Measurements from ENCODE around the gene HIVEP3.

DNA sequence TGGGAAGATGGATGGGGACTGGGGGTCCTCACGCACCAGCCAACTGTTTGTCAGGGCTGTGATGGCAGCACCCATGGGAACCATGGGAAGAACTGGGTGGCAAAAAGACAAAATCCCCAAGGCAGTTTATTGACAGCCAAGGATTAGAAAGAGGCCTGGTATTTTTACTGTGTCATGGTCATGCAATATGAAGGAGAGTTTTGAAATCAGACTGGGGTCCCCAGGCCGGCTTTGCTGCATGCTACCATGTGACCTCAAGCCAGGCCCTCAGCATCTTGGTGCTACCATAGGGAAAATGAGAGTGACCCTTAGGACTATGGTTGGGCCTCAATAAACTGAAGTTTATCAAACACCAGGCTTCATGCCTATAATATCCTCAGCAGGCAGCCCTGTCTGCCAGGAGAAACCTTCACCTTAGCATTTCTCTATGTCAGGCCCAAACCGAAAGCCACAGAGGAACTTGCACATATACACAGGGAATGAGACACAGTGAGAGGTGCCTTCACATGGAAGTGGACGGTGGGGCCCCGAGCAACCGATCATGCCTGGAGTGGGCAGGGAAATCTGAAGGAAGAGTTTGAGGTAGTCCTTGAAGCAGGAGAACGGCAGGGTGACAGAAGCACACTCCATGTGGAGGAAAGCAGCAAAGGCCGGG is 203.2 kb downstream of the HIVEP3 start:
- TF ChIP-seq, protein P1, sequence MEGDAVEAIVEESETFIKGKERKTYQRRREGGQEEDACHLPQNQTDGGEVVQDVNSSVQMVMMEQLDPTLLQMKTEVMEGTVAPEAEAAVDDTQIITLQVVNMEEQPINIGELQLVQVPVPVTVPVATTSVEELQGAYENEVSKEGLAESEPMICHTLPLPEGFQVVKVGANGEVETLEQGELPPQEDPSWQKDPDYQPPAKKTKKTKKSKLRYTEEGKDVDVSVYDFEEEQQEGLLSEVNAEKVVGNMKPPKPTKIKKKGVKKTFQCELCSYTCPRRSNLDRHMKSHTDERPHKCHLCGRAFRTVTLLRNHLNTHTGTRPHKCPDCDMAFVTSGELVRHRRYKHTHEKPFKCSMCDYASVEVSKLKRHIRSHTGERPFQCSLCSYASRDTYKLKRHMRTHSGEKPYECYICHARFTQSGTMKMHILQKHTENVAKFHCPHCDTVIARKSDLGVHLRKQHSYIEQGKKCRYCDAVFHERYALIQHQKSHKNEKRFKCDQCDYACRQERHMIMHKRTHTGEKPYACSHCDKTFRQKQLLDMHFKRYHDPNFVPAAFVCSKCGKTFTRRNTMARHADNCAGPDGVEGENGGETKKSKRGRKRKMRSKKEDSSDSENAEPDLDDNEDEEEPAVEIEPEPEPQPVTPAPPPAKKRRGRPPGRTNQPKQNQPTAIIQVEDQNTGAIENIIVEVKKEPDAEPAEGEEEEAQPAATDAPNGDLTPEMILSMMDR (IDR thresholded peaks at IDR 0.05; ENCODE audit: low read length), result no peak
- no peak for TF ChIP-seq EZH2phosphoT487 (IDR thresholded peaks at IDR 0.05; ENCODE audit: low read length)
